GM18861 (cell line): ENCODE data around the gene FAM3A.
"Not testable (repeated sequence)": the region's sequence is repeated elsewhere in the genome, so short reads cannot be mapped to it uniquely, and the experiment has no call there.

ENCODE experiments used
- ATAC-seq: cut with Tn5 transposase; IDR thresholded peaks from one replicate; pipeline ENCODE4 v1.9.1; 2021; ENCODE audit not compliant: unreplicated experiment

FAM3A gene, protein sequence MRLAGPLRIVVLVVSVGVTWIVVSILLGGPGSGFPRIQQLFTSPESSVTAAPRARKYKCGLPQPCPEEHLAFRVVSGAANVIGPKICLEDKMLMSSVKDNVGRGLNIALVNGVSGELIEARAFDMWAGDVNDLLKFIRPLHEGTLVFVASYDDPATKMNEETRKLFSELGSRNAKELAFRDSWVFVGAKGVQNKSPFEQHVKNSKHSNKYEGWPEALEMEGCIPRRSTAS

DNA sequence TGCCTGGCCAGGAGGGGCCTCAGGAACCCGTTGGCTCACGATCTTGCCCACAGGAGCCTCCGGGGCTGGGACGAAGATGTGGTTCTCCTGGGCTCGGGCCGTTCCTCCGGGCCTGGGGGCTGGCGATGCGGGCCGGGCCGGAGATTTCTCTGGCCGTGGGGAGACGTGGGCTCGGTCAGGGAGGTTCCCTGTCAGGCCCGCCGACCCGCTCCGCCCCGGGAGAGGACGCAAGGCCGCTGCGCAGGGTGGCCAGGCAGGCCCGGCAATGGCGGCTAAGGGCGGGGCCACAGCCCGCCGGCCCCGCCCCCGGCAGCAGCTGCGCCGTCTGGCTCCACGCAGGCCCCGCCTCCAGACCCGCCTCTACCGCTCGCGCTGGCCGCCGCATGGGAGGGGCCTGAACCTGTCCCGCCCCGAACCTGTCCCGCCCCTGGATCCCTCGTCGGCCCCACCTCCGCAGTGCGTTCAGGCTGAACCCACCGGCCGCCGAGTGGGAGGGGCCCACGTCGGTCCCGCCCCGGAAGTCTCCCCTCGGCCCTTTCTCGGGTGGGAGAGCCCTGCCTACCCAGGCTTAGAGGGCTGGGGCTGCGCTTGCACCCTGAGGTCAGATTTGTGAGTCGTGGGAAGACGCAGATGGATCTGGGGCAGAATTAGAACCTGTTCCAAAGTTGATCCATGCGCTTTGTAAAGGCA is at the start of gene FAM3A:
Gene FAM3A (minus strand): TSS at position 267 of the 690 bp plus-strand sequence. CDS start 460 bp downstream, outside the sequence.
- ATAC-seq: peak; percentile 78

DNA sequence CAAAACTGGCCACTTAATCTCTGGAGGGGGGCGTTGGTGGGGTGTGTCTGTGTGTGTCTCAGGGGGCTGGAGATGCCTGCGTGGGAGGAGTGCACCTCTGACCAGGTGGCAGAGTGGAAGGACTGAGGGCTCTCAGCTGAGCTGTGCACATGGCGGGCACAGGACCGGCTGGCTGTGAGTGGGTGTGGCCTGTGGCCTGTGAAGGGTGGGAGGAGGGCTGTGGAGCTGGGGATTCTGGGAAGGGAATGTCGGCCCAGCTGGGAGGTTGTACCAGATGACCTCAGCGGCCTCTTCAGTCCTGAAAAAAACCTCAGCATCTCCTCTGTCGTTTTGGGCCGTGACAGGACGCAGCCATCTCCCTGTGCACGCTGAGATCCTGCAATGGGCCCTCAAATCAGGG is 46.3 kb upstream of the FAM3A start:
- not testable (repeated sequence) for ATAC-seq

DNA sequence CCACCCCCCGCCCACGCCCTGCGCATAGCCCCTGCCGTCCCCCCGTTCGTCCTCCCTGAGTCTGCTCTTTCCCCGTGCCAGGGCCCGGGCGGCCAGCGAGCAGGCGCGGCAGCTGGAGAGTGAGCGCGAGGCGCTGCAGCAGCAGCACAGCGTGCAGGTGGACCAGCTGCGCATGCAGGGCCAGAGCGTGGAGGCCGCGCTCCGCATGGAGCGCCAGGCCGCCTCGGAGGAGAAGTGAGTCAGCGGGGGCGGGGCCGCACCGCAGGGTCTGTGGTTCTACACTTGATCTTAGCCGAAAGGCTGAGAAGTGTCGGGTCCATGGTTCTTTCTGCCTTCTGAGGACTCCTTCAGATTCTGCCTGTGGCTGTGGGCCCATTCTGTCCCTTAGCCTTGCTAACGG is 44.3 kb upstream of the FAM3A start:
- not testable (repeated sequence) for ATAC-seq

DNA sequence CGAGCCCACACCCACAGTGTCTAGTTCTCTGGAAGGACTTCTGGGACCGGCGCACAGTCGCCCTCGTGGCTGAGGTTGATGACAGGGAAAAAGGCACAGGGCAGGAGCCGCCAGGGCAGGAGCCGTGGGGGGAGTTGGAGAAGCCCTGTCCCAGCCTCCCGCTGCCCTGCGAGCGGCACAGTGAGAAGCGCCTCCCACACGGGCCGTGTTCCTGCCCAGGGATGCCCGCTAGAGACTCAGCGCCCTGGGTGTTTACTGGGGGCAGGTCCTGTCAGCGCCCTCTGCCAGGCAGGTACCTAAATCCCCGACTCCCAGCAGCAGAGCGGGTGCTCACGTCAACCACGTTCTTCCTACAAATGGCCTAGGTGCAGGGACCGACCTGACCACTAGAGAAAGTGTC is 42.9 kb upstream of the FAM3A start:
- not testable (repeated sequence) for ATAC-seq

DNA sequence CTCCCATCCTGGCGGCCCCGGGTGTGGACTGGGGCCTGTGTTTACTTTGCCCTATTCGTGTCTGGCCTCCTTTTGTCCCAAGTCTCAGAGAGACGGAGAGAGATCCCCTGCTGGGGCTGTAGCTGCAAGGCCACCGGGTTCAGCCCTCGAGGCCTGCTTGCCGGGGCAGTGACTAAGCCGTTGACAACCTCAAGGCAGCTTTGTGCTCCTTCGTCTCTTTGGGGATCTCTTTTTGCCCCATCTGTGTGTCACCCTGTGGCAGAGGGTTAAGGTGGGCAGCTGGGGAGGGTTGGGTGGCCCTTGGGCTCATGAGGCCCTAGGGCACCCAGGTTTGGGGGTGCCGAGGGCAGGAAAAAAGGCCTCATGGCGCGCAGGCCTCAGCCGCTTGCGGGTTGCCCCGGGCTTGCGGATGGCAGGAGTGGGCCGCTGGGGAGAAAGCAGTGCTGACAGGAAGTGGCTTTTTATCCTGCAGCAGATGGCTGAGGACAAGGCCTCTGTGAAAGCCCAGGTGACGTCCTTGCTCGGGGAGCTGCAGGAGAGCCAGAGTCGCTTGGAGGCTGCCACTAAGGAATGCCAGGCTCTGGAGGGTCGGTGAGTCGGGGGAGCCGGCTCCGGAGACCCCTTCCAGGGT is 42.1 kb upstream of the FAM3A start:
- not testable (repeated sequence) for ATAC-seq

DNA sequence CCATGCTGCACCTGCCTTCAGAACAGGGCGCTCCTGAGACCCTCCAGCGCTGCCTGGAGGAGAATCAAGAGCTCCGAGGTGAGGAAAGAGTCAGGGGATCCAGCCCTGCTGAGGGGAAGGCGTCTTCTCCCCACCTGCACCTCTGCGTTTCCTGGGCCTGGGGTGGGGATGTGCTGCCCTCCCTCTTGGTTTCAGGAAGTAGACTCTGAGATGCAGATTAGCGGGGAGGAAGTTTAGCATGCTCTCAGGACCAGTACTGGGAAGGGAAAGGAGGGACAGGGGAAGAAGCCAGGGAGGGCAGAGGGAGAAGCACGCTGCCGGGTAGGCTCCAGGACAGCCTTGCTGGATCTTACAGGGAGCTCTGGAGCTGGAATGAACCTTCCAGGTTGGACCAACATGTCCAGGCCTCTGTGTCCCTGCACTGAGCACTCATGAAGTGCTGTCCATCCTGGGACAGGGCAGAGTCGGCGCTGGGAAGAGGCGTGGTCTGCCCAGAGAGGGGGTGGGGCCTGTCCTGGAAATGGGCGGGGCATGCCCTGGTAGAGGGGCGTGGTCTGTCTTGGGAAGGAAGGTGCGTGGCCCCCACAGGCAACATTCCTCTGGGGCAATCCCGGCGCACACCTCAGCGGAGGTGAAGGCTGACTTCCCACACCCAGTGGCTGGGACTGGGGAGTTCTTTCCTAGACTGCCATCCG is 36.2 kb upstream of the FAM3A start:
- not testable (repeated sequence) for ATAC-seq

DNA sequence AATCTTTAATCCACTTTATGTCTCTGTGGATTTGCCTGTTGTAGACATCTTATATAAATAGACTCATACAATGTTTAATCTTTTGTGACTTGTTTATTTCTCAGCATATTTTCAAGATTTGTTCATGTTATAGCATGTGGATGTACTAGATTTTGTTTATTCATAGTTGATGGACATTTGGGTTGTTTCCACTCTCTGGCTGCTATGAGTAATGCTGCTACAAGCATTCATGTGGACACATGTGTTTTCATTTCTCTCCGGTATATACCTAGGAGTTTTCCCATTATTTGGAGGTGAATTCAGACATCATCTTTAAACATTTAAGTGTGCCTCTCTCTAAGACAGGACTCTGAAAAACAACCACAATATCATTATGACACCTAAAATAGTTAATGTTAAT is 33.7 kb upstream of the FAM3A start:
- no peak for ATAC-seq

DNA sequence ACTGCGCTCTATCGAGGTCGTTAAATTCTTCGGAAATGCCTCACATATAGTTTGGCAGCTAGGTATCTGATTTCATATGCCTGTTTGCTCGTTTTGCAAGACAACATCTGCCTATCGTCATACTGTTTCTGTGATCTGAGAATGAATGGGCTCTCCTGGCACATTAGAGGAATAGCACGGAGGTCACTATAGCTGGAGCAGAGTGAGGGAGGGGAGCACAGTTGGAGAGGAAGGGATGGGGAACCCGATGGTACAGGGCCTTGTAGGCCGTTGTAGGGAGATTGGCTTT is 31.9 kb upstream of the FAM3A start:
- no peak for ATAC-seq

DNA sequence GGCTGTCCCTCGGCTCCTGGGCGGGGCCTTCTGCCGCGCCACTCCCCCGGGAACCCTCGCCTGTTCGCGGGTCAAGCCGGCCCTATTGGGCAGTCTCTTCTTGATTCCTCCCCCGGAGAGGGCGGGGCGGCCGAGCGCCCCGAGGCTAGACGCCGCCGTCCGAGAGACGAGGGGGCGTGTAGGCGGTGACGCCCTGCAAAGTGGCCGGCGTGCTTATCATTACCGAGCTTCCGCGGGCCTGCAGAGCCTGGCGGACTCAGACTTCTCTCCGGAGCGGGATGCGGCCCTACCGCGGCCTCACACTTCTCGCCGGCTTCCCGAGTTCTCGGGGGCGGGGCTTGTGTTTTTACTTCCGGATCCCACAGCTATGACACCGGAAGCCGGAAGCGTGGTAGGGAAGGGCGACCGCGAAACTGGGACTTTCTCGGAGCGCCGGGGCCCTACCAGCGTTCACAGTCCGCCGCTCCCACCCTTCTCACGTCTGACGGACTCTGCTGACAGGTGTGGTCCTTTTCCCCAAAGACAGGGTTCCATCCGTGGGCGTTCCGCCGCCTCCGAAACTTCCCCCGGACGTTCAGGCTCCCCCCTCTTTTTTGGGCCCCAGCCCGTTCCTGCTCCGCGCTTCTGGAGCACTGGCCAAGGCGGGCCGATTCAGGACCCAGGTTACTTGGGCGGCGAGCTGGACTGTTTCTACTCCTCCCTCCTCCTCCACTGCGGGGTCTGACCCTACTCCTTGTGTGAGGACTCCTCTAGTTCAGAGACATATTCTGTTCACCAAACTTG is 31.4 kb upstream of the FAM3A start, which contains the start of gene IKBKG:
Gene IKBKG (plus strand): TSS at position 376 of the 783 bp plus-strand sequence. CDS start 4,383 bp downstream, outside the sequence.
- peak; percentile 78 for ATAC-seq

DNA sequence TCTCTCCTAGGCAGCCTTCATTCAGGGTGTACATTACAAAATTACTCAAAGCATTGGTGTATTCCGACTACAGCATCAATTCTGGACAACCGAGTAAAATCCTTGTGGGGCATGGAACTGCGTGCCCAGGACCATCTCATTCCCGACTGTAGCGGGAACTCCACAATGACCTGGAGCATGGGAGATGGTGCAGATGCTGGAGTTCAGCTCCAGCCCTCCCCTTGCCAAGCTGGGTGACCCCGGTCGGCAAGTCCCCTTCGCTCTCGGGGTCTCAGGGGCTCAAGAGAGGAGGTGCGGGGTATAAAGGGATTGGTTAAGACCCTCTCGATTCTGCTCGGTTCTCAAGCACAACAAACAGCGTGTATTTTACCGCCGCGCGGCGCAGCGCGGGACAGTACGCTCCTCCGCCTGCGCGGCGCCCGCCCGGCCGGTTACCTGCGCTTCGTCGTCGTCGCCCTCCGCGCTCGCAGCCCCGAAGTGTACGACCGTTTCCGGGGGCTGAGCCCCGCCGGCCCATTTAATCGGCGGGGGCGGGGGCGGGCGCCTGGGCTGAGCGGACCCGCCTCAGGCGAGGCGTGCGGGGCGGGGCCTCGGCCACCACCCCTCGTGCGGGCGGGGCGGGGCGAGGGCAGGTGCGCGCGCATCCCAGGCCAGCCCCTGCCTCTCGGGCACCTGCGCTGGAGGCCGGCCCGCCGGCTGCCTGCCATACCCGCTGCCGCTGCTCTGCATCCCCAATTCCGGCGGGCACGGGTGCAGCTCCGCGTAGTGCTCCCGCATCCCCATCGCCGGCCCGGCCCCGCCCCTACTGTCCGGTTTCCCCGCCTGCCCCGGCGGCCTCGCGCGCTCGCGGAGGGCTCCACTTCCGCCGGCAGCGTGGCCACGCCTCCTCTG is 30.6 kb upstream of the FAM3A start, which contains the start of gene G6PD:
Gene G6PD (minus strand): TSS at position 493 of the 891 bp plus-strand sequence. CDS start 691 bp downstream, outside the sequence.
- peak; percentile 39 for ATAC-seq

DNA sequence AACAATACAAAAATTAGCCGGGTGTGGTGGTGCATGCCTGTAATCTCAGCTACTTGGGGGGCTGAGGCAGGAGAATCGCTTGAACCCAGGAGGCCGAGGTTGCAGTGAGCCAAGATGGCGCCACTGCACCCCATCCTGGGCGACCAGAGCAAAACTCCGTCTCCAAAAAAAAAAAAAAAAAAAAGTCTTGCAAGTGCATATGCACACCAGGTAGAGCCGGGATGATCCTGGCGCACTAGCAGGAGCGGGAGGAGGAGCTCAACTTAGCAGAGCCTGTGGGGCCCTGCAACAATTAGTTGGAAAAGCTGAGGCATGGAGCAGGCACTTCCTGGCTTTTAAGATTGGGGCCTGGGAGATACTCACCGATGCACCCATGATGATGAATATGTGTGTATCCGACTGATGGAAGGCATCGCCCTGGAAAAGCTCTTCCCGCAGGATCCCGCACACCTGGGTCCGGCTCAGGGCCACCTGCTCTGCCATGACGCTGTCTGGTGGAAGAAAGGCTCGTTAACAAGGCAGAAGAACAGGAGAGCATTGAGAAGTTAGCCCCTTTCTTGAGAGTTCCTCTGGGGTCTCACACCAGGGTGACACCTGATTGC is 29.7 kb upstream of the FAM3A start:
- ATAC-seq: no peak

DNA sequence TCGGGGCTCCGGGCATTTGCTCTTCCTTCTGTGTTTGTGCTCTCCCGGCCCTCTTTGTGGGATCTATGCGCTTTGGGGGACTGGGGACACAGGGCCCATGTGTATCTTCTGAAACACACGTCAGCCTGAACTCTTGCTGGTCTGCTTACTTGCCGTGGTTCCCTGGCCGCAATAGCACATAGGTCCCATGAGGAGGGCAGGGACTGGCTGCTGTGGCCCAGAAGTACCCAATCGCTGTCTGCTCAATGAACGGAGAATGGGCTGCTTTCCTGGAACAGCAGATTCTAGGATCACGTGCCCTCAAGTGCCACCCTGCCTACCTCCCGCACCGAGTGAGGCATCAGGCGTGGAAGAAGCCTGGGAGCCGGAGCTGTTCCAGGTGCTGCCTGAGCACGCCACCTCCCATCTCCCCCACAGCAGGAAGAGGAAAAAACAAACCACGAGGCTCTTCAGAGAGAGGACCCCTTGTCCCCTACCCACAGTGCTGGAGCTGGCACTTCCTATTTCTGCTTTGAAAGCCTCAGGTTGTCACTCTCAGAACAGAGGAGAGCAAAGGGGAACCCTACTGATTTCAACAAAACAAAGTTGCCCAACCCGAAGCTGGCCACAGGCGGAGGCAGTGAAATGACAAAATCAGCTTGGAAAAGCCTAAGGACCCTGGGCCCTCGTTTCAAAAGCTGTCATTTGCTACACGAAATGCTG is 26.8 kb upstream of the FAM3A start:
- ATAC-seq: no peak

DNA sequence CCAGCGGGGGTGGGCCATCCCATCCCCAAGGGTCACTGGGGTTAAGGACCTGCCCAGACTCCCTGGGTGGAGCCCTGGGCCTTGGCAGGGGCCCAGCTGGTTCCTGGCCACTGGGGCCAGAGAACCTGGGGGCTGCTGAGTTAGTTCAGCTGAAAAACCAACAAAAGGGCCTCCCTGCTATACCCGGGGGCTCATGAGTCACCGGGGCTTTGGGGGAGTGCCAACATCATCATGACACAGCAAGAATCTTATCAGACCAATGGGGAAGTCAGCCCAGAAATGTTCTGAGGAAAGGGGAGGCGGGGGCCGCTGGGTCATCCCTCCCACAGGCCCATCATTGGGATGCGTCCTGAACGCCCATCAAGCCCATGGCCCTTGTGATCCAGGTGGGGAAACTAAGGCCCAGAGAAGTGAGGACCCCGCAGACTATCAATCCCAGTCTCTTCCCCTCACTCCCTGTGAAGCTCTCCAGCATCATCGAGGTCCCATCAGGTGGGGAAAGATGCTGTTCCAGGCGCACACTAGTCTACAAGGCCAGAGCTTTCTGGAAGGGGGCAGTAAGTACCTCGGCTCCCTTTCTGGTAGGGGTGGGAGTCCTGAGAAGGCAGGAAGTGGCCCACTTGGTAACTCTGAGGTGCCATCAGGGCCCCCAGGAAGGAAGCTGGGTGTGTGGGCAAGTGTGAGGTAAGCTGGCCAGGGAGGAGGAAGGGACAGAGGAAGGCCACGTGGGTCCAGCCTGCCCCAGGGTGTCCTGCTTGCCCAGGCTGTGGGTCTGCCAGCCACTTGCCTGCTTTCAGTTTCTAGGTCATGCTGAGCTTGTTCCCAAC is 26.1 kb upstream of the FAM3A start:
- no peak for ATAC-seq

DNA sequence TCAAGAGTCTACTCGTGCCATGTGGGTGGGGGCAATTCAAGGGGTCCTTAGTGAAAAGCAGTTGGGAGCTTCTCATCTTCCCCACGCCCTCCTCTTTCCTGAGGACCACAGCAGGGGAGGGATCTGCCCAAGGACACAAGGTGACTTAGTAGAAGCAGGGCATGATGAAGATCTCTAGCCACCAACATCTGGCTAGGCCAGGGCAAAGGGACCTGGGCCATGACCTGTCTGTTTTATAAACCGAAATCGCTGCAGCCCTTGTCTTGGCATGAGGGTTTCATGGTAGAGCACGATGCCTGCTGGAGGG is 25.5 kb upstream of the FAM3A start:
- ATAC-seq: no peak

DNA sequence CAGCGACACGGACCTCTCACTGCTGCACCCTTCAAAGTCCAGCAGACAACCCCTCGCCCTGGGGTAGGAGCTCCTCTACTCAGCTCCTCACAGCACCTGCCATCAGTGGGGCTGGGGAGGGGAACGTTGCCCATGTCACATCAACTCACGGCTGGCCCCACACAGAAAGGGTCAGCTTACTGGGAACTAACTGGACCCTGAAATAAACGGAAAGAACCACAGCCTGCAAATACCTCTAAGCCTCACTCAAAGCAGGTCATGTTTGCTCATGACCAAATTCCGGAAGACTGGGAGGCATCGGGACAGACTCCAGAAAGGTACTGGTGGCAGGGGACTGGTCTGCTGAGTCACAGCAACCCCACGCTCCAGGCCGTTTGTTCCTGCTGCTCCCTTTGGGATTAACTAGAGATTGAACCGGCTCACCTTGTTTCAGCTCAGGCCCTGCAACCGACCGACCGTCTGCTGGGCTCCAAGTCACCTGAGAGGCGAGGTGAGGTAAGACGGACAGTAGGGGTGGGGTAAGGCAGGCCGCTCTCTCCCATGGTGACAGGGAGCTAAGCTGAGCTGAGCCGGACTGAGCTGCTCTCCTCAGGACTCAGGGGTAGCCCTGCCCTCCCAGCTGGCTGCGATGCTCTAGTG is 25.0 kb upstream of the FAM3A start:
- ATAC-seq: no peak

DNA sequence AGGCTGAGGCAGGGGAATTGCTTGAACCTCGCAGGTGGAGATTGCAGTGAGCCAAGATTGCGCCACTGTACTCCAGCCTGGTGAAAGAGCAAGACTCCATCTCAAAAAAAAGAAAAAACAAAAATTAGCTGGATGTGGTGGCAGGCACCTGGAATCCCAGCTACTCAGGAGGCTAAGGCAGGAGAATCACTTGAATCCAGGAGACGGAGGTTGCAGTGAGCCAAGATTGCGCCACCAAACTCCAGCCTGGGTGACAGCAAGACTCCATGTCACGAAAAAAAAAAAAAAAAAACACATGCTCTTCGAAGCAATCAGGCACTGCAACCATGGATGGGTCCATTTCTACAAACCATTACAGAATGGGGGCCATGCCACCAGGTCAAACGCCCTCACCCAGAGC is 24.3 kb upstream of the FAM3A start:
- not testable (repeated sequence) for ATAC-seq

DNA sequence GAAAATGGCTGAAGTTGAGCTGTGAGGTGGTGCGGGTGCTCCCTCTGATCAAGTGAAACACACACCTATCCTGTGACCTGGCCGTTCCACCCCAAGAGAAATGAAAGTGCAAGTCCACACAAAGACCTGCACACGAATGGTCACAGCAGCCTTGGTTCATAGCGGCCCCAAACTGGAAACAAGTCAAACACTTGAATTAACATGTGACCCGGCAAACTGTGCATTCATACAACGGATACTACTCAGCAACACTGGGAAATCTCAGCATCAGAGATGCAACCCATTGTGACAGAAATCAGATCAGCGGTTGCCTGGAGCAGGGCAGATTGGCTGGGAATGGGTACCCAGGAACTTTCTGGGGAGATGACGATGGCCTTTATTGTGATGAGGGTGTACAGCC is 23.0 kb upstream of the FAM3A start:
- ATAC-seq: no peak

DNA sequence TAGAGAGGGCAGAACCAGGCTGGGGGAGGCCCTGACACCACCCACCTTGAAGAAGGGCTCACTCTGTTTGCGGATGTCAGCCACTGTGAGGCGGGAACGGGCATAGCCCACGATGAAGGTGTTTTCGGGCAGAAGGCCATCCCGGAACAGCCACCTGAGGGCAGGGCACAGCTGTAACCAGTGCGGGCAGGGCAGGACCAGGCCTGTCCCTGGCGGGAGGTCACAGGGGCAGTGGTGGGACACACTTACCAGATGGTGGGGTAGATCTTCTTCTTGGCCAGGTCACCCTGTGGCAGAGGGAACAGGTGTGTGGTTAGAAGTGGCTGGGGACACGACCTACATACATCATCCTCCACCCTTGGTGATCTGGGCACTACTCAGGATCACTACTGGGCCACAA is 19.9 kb upstream of the FAM3A start:
- ATAC-seq: no peak
